ENCODE data around the gene AKT1S1.
A peak's percentile ranks its signal among the peaks of the same experiment; 100 is the strongest.
"Not testable (repeated sequence)": the region's sequence is repeated elsewhere in the genome, so short reads cannot be mapped to it uniquely, and the experiment has no call there.

AKT1S1 gene

DNA sequence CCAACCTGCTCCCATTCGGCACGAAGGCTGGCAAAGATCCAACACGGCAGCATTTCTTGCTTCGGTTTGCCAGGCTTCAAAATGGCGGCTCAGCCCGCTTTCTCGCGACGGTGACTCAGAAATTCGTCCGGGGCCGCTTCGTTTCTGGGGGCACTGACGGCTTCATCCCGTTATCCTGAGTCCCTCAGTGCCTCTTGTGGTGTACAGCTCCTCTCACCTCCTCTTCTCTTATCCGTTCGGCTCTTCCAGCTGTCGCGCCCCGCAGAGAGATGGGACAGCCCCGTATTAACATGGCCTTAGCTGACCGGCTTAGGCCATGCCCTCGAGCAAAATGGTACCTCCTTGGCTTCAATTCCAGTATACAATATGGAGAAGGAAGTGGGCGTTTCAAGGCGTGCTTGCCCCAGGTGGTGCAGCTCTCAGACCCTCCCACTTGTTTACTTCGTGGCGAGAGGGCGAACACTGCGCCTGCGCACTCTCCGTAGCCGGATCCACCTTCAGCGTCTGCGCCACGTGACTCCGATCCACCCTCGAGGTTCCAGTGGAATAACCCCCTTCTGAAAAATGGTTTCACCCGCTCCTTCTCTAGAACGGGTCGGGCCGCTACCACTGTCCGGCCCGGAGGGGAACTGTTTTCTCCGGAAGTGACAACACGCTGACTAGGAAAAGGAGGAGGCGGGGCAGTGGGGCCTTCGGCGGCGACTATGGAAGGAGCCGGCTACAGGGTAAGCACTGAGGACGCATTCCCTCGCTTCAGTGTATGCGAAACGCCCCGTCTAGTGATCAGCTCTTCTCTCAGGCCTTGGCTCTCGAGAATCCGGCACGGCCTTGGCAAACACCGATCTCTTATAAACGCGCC, at the start of gene AKT1S1, which contains the start of gene TBC1D17:
AKT1S1 (minus strand) TSS at position 336 of the 859 bp plus-strand sequence. CDS start 4,060 bp downstream, outside the sequence.
TBC1D17 (plus strand) TSS at position 683 of the 859 bp plus-strand sequence; CDS start at position 705, 22 bp downstream.
- DNase-seq = peak; percentile 100

GRCh38 chr19:49926515-49926914, 49.4 kb upstream of the AKT1S1 start:
- no peak for DNase-seq

DNA sequence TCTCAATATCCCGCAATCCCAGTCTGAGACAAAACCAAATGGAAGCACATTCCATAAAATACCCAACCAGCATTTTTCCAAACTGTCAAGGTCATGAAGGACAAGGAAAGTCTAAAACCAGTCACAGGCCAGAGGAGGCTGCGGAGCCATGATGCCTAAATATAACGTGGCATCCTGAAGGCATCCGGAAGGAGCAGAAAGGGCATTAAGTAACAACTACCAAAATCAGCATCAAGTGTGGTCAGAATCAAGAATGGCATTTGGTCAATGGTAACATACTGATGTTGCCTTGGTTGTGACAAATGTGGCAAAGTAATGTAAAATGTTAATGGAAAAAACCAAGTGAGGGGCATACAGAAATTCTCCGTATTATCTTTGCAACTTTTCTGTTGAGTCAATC, 48.3 kb upstream of the AKT1S1 start:
- DNase-seq = no peak

DNA sequence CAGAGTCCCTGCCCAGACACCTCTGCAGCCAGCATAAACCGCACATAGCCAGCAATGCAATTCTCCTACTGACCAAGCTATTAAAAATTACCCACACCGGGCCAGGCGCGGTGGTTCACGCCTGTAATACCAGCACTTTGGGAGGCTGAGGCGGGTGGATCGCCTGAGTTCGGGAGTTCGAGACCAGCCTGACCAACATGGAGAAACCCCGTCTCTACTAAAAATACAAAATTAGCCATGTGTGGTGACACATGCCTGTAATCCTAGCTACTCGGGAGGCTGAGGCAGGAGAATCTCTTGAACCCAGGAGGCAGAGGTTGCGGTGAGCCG, 47.7 kb upstream of the AKT1S1 start:
- not testable (repeated sequence) for DNase-seq

DNA sequence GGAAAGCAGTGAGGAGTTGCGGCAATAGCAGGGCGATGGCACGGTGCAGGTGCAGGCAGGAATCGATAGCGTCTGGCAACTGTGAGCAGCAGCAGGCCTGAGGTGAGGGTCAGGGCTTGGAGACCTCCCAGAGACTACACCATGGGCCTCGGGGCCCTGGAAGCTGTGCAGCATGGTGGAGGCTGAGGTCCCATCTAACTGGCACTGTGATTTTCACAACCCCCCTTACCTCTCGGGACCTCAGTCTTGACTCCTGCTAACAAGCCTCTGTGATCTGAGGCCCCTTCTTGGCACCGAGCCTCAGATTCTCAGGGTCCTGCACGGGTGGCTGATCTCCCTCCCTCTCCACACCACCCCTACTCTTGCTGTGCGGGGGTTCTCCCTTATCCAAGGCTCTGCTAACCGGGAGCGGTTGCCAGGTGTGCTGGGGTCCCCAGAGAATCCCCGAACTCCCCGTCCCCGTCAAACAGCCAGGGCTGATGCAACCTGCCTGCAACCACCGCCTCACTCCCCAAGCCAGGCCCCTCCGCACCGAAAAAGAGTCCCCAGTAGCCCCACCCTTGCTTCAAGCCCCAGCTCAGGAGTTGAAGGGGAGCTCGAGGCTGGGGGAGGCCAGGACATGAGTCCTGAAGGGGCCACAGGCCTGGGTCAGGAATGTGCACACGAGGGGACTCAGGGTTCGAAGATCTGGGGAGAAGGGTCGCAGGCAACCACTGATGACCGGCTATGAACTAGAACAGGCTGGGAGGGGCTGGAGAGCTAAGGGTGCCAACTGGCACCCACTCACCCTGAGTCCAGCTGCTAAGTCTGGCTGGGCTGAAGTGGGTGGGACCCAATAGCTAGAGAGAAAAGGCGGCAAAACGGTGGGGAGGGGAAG, 47.1 kb upstream of the AKT1S1 start:
- DNase-seq = no peak

DNA sequence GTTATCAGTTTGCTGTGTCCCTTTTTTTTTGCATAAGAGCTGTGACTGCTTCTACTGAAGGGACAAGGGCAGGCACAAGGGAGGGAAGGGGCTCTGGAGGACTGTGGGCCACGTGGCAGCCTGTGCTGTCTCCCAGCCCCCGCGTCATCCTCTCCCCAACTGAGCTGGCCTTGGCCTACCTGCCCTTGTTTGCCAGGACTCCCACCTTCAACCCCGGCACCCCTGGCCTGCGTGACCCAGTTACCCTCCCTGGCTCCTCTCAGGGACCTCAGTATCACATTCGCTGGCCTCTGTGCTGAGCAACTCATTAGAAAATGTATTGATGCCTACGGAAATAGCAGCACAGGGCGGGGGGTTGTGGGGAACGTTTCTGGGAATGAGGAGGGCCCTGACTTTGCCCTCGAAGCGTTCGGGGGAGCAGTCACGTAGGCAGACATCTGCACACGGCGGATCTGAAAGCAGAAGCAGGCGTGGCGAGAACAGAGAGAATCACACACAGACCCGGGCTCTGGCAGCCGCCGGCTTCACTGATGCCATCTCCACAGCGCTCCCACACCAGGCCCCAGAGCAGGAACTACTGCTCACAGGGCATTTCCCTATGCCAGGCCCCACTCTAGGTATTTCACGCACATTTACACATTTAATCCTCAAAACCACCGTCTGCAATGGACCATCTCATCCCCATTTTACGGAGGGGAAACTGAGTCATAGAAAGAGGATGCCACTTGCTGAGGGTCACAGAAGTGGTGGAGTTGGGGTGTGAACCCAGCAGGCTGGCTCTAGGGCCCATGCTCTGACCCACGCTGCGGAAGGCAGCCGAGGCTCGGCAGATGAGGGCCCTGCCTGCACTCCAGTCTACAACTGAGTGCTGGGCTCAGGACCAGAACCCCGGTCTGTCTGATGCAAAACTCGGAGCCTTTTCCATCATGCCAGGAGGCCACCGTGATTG, 46.2 kb upstream of the AKT1S1 start:
- DNase-seq = no peak

- DNase-seq = no peak
Measured at GRCh38 chr19:49921871-49922795, 45.0 kb upstream of the AKT1S1 start.

DNA sequence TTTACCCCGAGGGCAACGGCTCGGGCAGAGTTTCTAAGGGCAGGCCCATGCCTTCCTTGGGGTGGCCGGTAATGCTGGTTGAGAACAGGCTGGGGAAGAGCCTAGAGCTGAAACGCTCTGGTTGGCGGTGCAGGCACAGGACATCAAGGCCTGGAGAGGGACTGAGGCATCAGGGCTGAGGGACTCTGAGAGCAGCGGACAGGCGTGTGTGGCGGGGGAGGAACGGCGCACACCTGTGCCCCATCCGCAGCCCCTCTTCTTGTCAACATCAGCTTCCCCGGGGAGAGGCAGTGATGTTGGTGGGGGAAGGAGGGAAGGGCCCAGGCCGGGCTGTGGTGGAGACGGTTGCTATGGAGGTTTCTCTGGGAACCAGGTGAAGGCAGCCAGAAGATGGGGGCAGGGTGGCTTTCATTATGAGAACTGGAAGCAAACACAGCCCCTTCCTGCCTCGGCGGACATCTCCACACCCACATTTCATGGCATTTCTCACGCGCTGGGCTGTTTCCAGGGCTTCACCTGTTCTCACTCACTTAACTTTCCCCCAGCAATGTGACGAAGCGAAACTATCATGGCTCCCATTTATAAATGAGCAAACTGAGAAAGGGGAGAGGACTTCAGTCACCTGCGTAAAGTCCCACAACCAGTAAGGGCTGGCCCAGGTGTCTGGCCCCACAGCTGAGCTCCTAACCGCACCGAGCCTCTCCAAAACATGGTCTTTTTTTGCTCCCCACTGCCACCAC, 43.6 kb upstream of the AKT1S1 start:
- no peak for DNase-seq

- DNase-seq = no peak
Measured at GRCh38 chr19:49918089-49918488, 40.9 kb upstream of the AKT1S1 start.

DNA sequence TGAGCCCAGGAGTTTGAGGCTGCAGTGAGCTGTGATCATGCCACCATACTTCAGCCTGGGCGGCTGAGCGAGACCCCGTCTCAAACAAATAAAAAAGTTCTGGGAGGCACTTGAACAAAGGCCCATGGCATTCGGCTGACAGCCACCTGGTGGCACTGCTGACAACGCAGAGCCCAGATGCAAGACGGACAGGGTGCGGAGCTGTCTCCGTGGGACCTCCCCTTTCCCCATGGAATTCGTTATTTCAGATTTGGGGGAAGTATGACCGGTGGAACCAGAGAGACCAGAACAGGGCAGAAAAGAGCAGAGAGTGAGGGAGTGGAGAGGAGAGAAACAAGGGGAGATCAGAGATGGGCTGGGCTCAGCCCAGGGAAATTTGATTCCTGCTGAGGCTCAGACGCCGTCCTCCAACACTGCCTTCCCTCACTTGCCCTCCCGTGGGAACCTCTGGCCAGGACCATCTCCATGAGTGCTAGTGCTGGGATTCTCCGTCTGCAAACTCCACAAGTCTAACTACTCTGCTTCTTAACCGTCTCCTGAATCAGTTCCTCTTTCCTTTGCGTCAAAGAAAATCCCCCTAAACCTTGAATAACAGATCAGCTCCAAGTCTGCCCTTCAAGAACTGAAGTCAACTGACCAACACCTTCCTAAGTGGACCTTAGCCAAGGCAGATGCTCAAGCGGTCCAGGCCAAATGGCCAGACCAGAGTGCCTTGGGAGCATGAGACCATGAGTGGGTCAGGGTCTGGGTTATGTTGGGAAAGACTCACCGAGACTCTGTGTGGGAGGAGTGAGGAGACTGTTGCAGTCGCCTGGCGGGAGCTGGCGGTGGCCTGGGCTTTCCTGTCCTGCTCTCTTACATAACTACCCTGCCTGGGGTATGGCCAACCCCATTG, 39.9 kb upstream of the AKT1S1 start:
- no peak for DNase-seq

- no peak for DNase-seq
Measured at GRCh38 chr19:49915271-49915670, 38.1 kb upstream of the AKT1S1 start.

GRCh38 chr19:49913720-49914119, 36.6 kb upstream of the AKT1S1 start:
- DNase-seq = no peak

DNA sequence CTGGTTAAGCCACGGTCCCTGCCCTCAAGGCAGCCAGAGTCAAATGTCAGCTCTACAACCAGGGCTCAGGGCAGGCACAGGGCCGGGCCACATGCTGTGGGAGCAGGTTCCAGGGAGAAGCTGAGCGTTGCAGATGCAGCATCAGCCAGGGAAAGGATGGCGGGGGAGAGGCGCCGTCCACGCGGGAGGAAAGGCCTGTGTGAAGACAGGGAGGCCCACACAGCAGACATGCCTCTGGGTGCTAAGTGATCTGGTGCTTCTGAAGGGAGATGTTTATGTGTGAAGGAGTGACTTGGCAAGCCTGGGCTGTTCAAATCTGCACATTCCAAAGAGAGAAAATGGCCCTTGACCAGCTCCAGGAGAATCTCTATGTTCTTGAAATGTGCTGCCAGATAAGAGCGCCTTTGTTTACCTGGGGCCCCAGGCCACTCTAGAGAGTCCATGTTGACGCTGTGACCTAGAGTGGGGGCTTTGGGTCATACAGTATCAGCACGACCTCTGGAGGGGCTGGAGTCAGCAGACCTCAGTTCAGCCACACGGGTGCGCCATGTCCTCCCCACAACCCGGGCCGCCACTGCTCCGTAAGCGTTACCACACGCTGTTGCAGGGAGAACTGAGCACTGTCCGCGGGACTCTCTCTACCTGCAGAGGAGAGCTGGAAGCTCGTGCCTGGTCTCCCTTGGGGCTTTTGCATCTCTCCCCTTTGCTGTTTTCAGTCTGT, 36.0 kb upstream of the AKT1S1 start:
- no peak for DNase-seq

- DNase-seq = no peak
Measured at GRCh38 chr19:49911381-49912145, 34.4 kb upstream of the AKT1S1 start.

DNA sequence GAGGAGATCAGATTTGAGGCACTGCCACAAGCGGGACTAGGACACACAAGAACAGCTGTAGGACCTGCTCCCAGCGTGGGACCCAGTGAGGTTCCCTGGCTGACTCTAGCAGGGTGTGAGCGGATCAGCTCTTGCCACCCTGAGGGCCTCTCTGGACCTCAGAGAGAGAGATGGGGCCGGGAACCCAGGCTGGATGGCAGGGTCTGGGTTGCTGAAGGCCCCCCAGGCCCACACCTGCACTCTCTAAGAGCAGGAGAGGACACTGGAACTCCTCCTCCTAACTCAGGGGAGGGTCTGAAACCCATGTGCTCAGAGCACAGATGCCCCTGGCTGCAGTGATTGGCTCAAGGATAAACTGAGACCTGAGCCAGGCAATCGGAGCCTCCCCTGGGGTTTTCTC, 33.0 kb upstream of the AKT1S1 start:
- no peak for DNase-seq

DNA sequence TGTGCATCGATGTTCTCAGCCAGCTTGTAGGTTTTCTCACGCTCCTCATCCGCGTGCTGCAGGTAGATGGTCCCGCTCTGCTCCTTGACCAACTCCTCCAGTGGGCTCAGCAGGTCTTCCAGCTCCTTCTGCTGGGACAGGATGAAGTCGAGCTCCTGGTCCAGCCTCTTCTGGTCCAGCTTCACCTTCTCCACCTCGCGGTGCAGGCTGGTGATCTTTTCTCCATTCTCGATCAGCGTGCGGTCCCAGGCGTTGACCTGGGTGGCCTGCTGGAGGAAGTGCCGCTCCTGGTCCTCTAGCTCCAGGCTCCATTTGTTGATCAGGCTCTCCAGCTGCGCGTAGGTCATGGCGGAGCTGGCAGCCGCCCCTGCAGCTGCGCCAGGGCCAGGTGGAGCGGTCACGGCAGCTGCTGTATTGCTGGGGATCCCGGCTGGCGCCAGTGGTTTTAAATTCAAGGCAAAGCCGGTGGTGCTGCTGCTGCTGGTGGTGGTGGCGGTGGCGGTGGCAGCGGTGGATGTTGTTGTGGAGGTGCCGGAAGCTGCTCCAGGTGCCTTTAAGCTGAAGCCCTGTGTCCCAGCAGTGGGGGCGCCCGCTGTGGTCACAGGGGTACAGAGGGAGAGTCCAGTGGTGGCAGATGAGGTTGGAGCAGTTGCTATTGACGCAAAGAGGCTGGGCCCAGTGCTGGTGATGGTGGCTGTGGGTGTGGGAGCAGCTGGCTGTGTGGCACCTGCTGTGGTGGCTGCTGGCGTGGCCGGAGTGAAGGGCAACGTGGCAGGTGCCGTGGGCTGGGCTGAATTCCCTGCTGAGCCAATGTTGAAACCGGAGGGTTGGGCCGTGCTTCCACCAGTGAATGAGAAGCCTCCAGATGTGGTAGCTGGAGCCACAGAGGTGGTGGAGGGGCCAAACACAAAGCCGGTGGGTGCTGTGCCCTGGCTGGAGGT, 31.6 kb upstream of the AKT1S1 start:
- no peak for DNase-seq
